Epithelial cell of esophagus (primary cell): Measurements from ENCODE around the gene TMEM204.

ENCODE experiments used
- DNase-seq: peaks from one replicate; pipeline ENCODE4 v3.0.0; 2010; ENCODE audit warnings: low read depth
- H3K4me3 ChIP-seq: 2 replicates; pipeline ENCODE4 v1.5.1; 2011; ENCODE audit warnings: mild to moderate bottlenecking, low read length, control low read depth
- CTCF ChIP-seq: IDR thresholded peaks from 2 replicates; pipeline ENCODE4 v1.5.1; 2011; ENCODE audit warnings: low read depth, mild to moderate bottlenecking, low read length, control low read depth, inconsistent platforms; ENCODE audit not compliant: insufficient read depth; ENCODE audit errors: missing control alignments

The TMEM204 gene

GRCh38 chr16:1543085-1543896 lies 9.8 kb downstream of the TMEM204 start:
- no peak overlapping the region for H3K4me3 ChIP-seq
- TF ChIP-seq CTCF = no peak
- DNase-seq = peak; percentile 74

DNA sequence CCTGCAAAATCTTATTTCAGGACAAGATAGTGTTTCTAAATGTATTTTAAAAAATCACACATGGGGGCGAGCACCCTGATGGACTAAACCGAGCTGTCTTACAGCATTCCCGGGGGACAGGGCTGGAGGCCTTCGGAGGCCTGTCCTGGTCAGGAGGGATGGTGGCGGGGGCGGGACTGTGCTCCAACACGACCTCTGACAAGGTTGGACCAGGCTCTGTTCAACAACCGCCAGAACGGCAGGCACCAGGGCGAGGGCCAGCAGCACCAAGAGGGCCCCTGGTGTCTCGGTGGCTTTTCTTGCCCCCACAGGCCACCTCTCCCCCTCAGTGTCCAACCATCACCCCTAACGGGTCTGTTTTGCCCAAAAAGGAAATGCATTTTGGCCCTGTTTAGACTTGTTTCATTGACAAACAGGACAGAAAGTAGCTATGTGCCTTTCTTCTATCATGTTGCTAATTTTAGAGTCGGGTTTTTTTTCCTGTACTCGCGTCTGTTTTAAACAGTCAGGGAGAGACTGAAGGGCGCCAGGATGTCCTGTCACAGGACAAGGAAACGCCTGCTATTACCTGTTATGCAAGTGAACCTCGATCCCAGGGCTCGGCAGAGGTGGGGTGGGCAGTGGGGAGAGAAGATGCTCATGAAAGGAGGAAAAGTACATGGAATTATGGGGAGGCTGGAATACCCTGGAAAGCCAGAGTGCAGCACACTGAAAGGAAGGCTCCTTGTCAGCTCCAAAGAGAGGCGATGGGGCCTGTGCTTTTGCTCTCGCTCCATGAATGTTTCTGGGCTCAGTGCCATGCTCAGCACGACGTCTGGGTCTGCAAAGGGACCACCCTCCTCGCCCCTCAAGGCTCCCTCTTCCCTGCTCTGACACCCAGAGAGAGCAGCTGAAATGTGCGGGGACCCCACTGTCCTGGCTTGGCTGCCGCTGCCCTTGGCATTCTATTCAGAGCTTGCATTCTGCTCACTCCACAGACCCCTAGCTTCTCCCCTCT lies 11.9 kb downstream of the TMEM204 start:
- no peak for DNase-seq
- TF ChIP-seq CTCF = no peak
- H3K4me3 ChIP-seq = no peak overlapping the region

DNA sequence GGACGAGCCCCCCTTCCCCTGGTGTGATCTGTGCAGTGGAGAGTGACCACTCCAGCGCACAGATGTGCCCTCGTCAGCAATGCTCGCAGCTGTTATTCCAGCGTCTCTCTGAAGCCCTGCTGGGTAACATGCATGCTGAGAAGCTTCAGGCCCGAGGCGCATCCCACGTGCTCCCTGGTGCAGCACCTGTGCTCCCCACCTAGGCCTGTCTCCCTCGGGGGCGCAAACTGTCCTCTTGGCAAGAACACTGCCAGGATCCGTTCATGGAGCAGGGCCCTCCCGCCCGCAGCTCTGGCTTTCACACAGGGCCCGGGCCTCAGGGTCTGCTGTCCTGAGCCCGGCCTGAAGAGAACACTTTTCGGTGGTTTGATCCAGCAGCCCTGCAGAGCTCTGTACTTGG lies 13.0 kb downstream of the TMEM204 start:
- no peak for TF ChIP-seq CTCF
- no peak for DNase-seq
- H3K4me3 ChIP-seq = no peak overlapping the region

- no peak overlapping the region for H3K4me3 ChIP-seq
- no peak for TF ChIP-seq CTCF
- DNase-seq = no peak
Observed at GRCh38 chr16:1548233-1548632, 14.8 kb downstream of the TMEM204 start.

DNA sequence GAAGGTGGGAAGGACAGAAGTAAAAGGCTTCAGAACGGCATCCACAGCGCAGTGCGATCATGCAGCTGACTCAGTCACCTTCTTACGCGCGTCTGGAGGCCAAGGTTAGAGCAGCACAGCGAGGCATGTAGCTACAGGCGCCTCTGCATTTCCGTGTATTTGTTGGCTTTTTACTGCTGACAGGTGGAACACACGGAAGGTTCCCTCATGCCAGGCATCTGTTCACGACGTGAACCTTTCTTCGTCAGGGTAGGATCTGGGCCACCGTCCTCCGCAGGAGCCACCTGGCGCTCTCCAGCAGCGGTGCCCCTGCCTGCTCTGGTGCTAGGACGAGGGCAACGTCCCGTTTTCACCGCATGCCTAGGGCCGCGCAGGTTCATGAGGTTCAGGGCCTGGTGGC lies 15.3 kb downstream of the TMEM204 start:
- peak; percentile 50 for DNase-seq
- no peak for TF ChIP-seq CTCF
- H3K4me3 ChIP-seq = no peak overlapping the region

- no peak overlapping the region for H3K4me3 ChIP-seq
- DNase-seq = no peak
- no peak for TF ChIP-seq CTCF
Observed at GRCh38 chr16:1550069-1550468, 16.6 kb downstream of the TMEM204 start.
